ENCODE results near the gene GPR179.
"Not testable (repeated sequence)": the region's sequence is repeated elsewhere in the genome, so short reads cannot be mapped to it uniquely, and the experiment has no call there.

GPR179 gene

DNA sequence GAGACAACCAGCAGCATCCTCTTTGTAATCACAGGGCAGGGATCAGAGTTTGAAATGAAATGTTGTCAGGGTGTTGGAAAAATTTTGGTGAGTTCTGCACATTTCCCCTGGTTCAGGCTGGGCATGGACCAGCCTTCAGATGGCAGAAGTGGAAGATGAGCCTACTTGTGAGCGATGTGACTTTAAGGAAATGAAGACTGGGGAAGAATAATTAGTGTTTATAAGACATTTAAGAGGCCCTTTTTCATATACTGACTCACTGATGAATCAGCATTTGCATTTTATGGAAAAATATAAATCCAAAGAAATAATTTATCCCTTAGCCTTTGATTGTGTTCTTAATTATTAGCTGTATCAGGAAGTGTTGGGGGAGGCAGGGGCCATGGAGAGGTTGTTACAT is 20.9 kb downstream of the GPR179 start:
- no peak for DNase-seq (ENCODE audit: low spot score)

DNA sequence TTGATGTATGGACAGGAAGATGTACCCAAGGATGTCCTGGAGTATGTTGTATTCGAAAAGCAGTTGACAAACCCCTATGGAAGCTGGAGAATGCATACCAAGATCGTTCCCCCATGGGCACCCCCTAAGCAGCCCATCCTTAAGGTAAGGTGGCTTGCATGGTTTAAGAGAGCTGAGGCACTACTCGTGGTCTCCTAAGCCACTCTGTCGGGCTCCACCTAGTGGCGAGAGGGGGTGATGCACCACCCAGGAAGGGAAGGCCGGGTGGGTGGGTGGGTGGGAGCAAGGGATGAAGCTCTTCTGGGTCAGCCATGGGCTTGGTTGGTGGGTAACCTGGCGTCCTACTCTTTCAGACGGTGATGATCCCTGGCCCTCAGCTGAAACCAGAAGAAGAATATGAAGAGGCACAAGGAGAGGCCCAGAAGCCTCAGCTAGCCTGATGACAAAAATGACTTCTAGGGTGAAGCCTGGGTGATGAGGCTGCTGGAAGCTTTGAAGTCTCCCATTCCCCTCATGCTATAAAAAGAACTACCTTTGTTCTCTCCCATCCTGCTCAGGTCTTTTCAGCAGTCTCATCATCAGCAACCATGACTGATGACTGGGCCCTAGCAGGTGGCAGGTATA is 21.5 kb downstream of the GPR179 start:
- DNase-seq (ENCODE audit: low spot score) = peak; percentile 62

DNA sequence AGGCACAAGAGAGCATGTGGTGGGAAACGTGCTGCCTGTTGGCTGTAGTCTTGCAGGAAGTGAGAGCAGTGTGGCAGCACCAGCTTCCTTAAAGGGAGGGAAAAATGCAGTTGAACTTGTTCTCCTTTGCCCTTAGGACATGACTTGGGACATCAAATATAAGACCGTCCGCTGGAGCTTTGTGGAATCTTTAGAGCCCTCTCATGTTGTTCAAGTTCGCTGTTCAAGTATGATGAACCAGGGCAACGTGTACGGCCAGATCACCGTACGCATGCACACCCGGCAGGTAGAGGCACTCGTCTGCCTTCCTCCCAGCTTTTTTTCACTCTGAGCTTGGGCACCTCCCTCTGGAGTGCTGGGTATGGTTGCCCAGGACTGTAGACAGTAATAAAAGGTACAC is 23.3 kb downstream of the GPR179 start:
- DNase-seq (ENCODE audit: low spot score) = no peak

DNA sequence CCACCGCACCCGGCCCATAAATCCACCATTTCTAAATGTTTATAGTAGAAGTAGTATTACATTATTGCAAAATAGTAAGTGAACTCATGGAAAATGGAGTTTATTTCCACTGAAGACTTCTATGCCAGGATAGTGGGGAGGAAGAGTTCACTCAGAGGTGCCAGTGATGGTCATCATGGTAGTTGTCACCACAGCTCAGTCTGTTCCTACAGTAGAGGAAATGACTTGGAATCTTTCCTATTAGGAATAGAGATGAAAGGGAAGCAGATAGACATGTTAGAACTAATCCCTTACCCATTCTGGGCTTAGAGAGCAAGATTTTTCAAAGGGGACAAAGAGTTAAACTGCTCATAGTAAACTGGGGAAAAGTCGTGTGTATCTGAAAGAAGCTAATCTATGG is 26.7 kb downstream of the GPR179 start:
- DNase-seq (ENCODE audit: low spot score) = no peak

DNA sequence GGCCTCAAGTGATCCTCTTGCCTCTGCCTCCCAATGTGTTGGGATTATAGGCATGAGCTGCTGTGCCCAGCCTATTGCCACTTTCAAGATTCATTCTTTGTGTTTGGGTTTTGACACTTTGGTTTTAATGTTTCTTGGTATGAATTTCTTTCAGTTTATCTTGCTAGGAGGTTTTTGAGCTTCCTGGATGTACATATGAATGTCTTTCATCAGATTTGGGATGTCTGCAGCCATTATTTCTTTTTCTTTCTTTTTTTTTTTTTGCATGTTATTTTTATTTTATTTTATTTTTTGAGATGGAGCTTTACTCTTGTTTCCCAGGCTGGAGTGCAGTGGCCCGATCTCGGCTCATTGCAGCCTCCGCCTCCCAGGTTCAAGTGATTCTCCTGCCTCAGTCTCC is 28.3 kb downstream of the GPR179 start:
- no peak for DNase-seq (ENCODE audit: low spot score)

DNA sequence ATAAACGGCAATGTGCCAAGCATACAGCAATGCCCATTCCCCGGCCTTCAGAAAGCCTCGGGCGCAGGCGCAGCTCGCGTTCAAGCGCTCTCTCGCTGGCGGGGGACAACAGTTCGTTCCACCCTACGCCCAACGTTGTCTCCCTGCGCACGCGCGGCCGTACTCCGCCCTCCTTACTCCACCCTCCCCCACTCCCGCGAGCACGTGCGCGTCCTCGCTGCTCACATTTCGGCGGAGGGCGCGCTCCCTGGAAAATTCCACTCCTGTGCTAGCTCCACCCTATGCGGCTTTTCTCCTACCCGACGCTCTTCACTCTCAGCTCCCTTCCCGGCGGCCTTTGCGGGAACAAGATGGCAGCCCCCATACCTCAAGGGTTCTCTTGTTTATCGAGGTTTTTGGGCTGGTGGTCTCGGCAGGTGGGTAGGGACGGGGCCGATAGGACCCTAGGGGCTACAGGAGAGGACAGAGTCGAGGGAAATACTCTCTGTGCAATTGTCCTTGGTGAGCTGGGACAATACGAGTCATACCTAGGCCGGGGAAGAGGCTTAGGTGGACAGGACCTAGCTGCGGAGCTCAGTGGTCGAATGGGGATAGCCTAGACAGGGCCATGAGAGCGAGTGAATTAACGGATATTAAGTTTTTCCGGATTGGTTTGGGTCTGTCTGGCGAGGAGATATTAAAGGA is 46.8 kb downstream of the GPR179 start, which contains the start of gene MRPL45:
MRPL45 (plus strand) TSS at position 335 of the 684 bp plus-strand sequence; CDS start at position 351, 16 bp downstream.
- peak; percentile 97 for DNase-seq (ENCODE audit: low spot score)

DNA sequence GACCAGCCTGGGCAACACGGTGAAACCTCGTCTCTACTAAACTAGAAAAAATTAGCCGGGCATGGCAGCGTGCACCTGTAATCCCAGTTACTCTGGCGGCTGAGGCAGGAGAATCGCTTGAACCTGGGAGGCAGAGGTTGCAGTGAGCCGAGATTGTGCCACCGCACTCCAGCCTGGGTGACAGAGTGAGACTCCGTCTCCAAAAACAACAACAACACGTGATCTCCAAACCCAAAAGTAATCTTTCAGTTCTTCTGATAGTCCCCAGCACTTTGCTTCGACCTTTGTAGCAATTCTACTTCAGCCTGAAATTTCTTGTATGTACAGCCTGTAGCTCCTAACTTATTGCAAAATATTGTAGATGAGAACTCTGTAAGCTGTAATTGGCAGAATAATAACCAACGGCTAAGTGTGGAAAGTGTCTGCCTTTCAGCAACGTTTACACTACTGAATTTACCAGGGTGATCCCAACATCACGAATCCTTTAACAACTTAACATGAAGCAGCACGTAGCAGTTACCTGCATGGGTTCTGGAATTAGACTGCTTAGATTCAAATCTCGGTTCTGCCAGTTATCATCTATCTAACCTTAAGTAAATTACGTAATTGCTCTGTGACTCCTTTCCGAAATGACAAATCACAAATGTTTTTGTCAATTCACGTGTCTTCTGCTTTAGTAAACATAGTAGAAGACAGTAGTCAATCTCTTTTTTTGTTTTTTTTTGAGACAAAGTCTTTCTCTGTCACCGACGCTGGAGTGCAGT is 48.0 kb downstream of the GPR179 start:
- DNase-seq (ENCODE audit: low spot score) = not testable (repeated sequence)

DNA sequence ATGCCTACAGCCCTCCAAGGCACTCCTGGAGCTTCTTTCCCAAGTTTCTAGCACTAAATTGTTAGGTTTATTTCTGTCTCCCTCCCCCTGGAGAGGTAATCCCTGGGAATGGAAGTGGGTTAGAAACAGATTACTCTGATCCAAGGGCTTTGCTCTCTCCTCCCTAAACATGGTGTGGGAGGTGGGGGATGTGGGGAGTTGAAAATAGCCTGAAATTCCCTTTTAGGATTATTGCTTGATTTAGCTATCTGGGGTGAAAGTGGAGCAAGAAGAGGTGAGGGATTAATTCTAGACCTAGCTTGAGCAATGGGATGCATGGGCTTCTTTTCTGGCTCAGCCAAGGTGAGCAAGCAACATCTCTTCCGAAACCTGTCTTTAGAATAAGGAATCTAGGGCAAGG is 54.0 kb downstream of the GPR179 start:
- DNase-seq (ENCODE audit: low spot score) = not testable (repeated sequence)

DNA sequence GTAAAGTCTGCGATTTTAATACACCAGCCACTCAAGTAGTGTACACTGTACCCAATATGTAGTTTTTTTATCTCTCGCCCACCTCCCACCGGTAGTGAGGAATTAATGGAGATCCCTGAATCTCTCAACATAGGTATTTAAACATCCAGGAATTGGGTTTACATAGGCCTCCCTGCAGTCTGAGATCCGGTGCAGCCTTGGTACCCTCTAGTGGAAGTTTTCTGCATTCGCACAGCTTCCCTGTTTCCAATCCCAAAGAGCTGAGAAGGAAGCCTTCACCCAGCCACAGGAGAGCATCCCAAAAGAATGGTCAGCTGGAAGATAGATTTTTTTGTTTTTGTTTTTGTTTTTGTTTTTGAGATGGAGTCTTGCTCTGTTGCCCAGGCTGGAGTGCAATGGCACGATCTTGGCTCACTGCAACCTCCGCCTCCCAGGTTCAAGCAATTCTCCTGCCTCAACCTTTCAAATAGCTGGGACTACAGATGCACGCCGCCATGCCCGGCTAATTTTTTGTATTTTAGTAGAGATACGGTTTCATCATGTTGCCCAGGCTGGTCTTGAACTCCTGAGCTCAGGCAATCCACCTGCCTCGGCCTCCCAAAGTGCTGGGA is 55.4 kb downstream of the GPR179 start:
- not testable (repeated sequence) for DNase-seq (ENCODE audit: low spot score)

DNA sequence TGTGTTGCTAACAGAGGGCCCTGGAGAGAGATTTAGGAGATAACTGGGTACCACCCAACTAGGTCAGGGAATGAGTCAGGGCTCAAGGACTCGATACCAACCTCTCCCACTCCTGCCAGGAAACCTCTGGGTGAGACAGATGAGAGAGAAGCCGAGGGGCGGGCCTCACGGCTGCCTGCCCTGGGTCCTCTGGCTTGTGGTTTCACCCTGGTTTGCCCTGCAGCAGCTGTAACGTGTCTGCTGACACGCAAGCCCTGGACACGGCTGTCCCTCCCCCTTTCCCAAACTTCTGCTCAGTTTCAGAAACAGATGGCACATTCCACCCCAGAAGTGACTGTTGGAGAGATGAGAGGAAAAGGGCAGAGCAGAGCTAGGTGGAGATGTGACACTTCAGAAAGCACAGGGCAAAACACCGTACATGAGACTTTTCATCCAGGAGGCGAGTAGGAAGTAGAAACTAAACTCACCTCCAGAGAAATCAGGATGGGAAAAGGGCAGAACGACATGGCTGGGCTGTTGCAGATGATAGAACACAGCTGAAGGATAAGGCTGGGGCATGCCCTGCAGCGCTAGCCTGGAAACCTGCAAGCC is 57.2 kb downstream of the GPR179 start:
- DNase-seq (ENCODE audit: low spot score) = not testable (repeated sequence)

DNA sequence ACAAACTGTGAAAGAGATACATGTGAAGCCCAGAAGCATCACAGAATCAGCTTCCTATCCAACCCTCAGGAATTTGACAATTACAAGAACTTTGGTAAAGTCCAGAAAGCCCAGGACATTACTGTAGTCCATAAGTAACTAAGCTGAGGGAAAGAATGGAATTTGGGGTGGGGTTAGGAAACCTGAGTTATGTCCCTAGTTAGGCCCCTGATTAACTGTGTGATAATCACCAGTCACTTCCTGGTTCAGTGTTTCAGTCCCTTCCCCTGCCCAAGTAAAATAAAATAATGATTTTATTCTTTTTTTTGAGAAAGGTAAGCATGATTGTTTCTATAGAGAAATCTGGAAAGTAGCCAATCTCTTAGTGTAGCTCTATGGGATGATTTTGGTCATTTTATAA is 57.8 kb downstream of the GPR179 start:
- not testable (repeated sequence) for DNase-seq (ENCODE audit: low spot score)

All from COLO829 (cell line).